KMS-11 (cell line): ENCODE results near the gene PER1.

Source experiments
- H2AFZ ChIP-seq: fragments of 200-600 bp; sonication (generic); 2 replicates; pipeline ENCODE4 v1.6.1; 2016; ENCODE audit warnings: antibody characterized with exemption, mixed run types, low read depth
- H3K27ac ChIP-seq: fragments of 200-600 bp; sonication (generic); 2 replicates; pipeline ENCODE4 v1.6.1; 2016; ENCODE audit warnings: mild to moderate bottlenecking, mixed run types
- H3K27me3 ChIP-seq: fragments of 200-600 bp; sonication (generic); 2 replicates; pipeline ENCODE4 v1.6.1; 2017; ENCODE audit warnings: mild to moderate bottlenecking, low read depth, mixed run types, moderate library complexity; ENCODE audit not compliant: insufficient read depth
- H3K36me3 ChIP-seq: fragments of 200-600 bp; sonication (generic); 2 replicates; pipeline ENCODE4 v1.6.1; 2017; ENCODE audit warnings: mild to moderate bottlenecking, mixed run types; ENCODE audit not compliant: insufficient read depth
- H3K4me1 ChIP-seq: fragments of 200-600 bp; sonication (generic); 2 replicates; pipeline ENCODE4 v1.6.1; 2016; ENCODE audit warnings: mild to moderate bottlenecking, low read depth, mixed run types; ENCODE audit not compliant: poor library complexity, severe bottlenecking
- H3K4me2 ChIP-seq: fragments of 200-600 bp; sonication (generic); 2 replicates; pipeline ENCODE4 v1.7.0; 2016; ENCODE audit warnings: mild to moderate bottlenecking, mixed run types
- H3K4me3 ChIP-seq: fragments of 200-600 bp; sonication (generic); IDR thresholded peaks from 2 replicates; pipeline ENCODE4 v1.6.1; 2017; ENCODE audit warnings: low read depth, low read length, mixed read lengths; ENCODE audit not compliant: insufficient read depth
- H3K79me2 ChIP-seq: fragments of 200-600 bp; sonication (generic); 2 replicates; pipeline ENCODE4 v1.6.1; 2016; ENCODE audit warnings: low read depth, mixed run types; ENCODE audit not compliant: insufficient read depth
- H3K9ac ChIP-seq: fragments of 200-600 bp; sonication (generic); 2 replicates; pipeline ENCODE4 v1.6.1; 2016; ENCODE audit warnings: mild to moderate bottlenecking, mixed run types
- H4K20me1 ChIP-seq: fragments of 200-600 bp; sonication (generic); 2 replicates; pipeline ENCODE4 v1.6.1; 2016; ENCODE audit warnings: mild to moderate bottlenecking, mixed run types; ENCODE audit not compliant: insufficient read depth
- TF ChIP-seq, protein P1 (sequence below): fragments of 200-600 bp; sonication (generic); conservative IDR thresholded peaks from 2 replicates; pipeline ENCODE4 v1.6.1; 2017; ENCODE audit warnings: low read depth, mild to moderate bottlenecking, antibody characterized with exemption, low read length, moderate library complexity, mixed read lengths

The PER1 gene, protein sequence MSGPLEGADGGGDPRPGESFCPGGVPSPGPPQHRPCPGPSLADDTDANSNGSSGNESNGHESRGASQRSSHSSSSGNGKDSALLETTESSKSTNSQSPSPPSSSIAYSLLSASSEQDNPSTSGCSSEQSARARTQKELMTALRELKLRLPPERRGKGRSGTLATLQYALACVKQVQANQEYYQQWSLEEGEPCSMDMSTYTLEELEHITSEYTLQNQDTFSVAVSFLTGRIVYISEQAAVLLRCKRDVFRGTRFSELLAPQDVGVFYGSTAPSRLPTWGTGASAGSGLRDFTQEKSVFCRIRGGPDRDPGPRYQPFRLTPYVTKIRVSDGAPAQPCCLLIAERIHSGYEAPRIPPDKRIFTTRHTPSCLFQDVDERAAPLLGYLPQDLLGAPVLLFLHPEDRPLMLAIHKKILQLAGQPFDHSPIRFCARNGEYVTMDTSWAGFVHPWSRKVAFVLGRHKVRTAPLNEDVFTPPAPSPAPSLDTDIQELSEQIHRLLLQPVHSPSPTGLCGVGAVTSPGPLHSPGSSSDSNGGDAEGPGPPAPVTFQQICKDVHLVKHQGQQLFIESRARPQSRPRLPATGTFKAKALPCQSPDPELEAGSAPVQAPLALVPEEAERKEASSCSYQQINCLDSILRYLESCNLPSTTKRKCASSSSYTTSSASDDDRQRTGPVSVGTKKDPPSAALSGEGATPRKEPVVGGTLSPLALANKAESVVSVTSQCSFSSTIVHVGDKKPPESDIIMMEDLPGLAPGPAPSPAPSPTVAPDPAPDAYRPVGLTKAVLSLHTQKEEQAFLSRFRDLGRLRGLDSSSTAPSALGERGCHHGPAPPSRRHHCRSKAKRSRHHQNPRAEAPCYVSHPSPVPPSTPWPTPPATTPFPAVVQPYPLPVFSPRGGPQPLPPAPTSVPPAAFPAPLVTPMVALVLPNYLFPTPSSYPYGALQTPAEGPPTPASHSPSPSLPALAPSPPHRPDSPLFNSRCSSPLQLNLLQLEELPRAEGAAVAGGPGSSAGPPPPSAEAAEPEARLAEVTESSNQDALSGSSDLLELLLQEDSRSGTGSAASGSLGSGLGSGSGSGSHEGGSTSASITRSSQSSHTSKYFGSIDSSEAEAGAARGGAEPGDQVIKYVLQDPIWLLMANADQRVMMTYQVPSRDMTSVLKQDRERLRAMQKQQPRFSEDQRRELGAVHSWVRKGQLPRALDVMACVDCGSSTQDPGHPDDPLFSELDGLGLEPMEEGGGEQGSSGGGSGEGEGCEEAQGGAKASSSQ (N-terminal part only)

DNA sequence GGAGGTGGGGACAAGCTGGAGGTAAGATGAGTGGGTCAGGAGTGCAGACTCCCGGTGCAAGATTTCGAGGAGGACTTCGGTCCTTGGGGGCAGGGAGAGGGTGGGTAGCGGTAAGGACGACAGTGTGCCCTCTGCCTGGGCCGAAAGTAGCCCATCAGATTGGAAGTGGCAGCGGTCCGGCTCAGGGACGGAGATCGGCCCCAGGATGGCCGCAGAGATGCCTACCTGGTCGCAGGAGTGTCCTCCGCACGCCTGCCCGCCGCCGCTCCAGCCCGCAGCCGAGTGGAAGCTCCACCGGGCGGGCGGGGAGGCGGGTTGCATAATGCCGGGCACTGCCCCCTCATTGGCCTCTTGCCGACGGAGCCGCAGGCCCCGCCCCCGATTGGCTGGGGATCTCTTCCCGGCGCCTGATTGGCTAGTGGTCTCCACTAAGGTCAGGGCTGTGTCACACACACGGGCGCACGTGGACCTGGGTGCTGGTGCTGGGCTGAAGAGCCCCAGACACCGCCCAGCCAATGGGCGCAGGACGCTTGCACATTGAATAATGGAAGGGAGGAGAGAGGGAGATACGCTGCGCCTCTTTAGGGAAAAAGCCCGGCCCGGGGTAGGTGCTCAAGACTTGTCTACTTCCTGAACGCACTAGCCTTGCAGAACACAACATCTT lies at the start of gene PER1:
Gene PER1 (minus strand): TSS at position 293 of the 664 bp plus-strand sequence. CDS start 1,698 bp downstream, outside the sequence.
- Histone ChIP-seq H2AFZ (no peak within 1 kb of the TSS), H3K4me3 (no peak within 1 kb of the TSS), H3K79me2 (no peaks in the 10 kb centered on the region), H4K20me1 (no peaks in the 10 kb centered on the region), H3K4me2 (peak within 1 kb of the TSS; percentile 33), H3K9ac (peak within 1 kb of the TSS; percentile 6; the same call in 1 of the 2 replicates), H3K36me3 (no peaks in the 10 kb centered on the region), H3K27me3 (no peaks in the 10 kb centered on the region), H3K27ac (0 out of 2 replicates have a peak within 1 kb of the TSS, but pooled peaks have one; percentile 11), H3K4me1 (no peaks in the 10 kb centered on the region)
- TF ChIP-seq, protein P1, sequence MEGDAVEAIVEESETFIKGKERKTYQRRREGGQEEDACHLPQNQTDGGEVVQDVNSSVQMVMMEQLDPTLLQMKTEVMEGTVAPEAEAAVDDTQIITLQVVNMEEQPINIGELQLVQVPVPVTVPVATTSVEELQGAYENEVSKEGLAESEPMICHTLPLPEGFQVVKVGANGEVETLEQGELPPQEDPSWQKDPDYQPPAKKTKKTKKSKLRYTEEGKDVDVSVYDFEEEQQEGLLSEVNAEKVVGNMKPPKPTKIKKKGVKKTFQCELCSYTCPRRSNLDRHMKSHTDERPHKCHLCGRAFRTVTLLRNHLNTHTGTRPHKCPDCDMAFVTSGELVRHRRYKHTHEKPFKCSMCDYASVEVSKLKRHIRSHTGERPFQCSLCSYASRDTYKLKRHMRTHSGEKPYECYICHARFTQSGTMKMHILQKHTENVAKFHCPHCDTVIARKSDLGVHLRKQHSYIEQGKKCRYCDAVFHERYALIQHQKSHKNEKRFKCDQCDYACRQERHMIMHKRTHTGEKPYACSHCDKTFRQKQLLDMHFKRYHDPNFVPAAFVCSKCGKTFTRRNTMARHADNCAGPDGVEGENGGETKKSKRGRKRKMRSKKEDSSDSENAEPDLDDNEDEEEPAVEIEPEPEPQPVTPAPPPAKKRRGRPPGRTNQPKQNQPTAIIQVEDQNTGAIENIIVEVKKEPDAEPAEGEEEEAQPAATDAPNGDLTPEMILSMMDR = no peak

DNA sequence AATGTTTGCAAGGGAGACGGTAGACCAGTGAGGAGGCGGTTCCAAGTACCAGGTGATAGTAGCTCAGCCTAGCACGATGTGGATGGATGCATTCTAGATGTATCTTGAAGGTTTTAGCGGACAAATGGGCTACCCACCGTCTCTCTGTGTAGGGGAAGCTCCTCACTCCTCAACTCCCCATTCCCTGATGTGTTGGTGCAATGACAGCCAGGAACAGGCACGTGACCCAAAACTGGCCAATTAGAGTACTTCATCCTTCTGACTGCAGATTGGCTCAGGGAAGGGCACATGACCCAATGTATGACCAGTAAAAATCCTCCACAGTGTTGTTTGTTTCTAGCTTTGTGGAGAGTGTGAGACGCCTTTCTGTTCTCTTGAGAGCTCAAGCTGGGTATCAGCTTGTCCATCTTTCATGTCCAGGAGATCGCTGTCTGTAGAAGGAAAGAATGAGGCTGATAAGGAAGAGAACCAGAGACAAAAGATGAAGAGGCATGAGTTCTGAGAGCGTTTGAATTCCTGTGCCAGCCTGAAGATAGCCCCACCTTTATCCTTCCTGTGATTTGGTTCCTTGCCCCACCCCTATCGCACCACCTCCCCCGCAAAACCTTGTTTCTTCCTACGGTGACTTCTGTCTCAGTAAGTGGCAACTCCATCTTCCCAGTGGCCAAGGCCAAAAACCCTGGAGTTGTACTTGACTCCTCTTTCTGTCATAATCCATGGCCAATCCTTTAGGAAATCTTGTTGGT lies 40.0 kb upstream of the PER1 start:
- H3K27ac ChIP-seq = no peak overlapping the region
- H3K4me1 ChIP-seq = peaks cover 9% of the 10 kb centered on the region
- H3K4me3 ChIP-seq = no peak overlapping the region

DNA sequence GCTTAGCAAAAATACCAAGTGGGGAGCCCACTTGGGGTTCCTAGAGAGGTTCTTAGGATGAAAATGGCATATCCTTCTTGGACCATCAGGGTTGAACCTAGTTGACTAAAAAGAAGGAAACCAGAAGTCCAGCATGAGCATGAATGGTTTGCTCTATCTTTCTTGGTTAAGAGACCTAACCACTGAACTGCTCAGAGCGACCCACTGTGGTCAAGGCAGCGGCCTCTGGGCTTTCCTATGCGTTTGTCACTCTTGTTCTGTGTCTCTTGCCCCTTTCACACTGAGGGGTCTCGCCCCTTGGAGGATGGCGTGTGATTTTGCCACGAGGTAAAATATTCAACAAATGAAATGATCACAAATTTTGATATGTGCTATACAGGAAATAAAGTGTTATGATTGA lies 38.3 kb upstream of the PER1 start:
- Histone ChIP-seq H2AFZ (no peak overlapping the region), H3K36me3 (no peaks in the 10 kb centered on the region), H3K27ac (peak overlapping the region; percentile 29; the same call in 1 of the 2 replicates), H3K27me3 (no peaks in the 10 kb centered on the region), H3K4me1 (peaks cover 9% of the 10 kb centered on the region), H3K4me2 (peak overlapping the region; percentile 80), H3K79me2 (no peaks in the 10 kb centered on the region), H4K20me1 (no peaks in the 10 kb centered on the region), H3K9ac (no peak overlapping the region), H3K4me3 (peak overlapping the region; percentile 15)
- TF ChIP-seq, protein P1 = no peak

More for the DNA sequence above, 40.0 kb upstream of the PER1 start:
- H4K20me1 ChIP-seq = no peaks in the 10 kb centered on the region
- no peaks in the 10 kb centered on the region for H3K36me3 ChIP-seq
- H3K27me3 ChIP-seq = no peaks in the 10 kb centered on the region
- no peaks in the 10 kb centered on the region for H3K79me2 ChIP-seq
- H3K4me2 ChIP-seq = no peak overlapping the region
- no peak overlapping the region for H3K9ac ChIP-seq
- TF ChIP-seq, protein P1 = no peak
- no peak overlapping the region for H2AFZ ChIP-seq
